IMR-90 (cell line): ENCODE data around the gene NTN4. TPM values are rescaled to one million over a fixed set of nuclear protein-coding genes. Genes with fewer than 3 reads are reported as not detected.
"Not testable (repeated sequence)": the region's sequence is repeated elsewhere in the genome, so short reads cannot be mapped to it uniquely, and the experiment has no call there.

Experiments used
- ATAC-seq: fragments of 200-7000 bp; cut with Tn5 transposase; 2 replicates; pipeline ENCODE4 v1.9.1; 2020; ENCODE audit warnings: low read depth, mild to moderate bottlenecking, moderate library complexity
- BruUV-seq: library from RNA; stranded (reverse); fragments of 400-500 nt; replicated peaks from 2 replicates; lab custom pipeline; 2021; lab: Mats Ljungman, UMichigan
- CTCF ChIA-PET: fragments of 300-600 bp; formaldehyde crosslinking; extraction: SDS; loops from one replicate; lab custom pipeline; 2021; ENCODE audit warnings: antibody characterized with exemption; lab: Yijun Ruan, JAX
- POLR2A ChIA-PET: fragments of 300-600 bp; sonication (Branson Sonifier 250); formaldehyde crosslinking; loops from one replicate; lab custom pipeline; 2022; ENCODE audit warnings: antibody characterized with exemption; ENCODE audit not compliant: unreplicated experiment; lab: Charles Lee
- DNase-seq: peaks from one replicate; pipeline ENCODE4 v3.0.0; 2013
- H2AFZ ChIP-seq: replicated peaks from 2 replicates; pipeline ENCODE3; 2013; ENCODE audit warnings: low read length, mild to moderate bottlenecking; ENCODE audit not compliant: poor library complexity
- H2AK5ac ChIP-seq: 2 replicates; pipeline ENCODE4 v1.6.1; 2013; ENCODE audit warnings: low read depth, low read length, inconsistent platforms
- H2AK9ac ChIP-seq: replicated peaks from 2 replicates; pipeline ENCODE3; 2013; ENCODE audit warnings: mild to moderate bottlenecking, low read depth, low read length, moderate library complexity; ENCODE audit not compliant: poor library complexity
- H2BK120ac ChIP-seq: 2 replicates; pipeline ENCODE4 v1.6.1; 2013; ENCODE audit warnings: low read depth, low read length, inconsistent platforms
- H2BK15ac ChIP-seq: 3 replicates; pipeline ENCODE4 v1.6.1; 2013; ENCODE audit warnings: low read depth, low read length, inconsistent platforms
- H2BK20ac ChIP-seq: 2 replicates; pipeline ENCODE4 v1.6.1; 2013; ENCODE audit warnings: low read depth, mild to moderate bottlenecking, inconsistent platforms, low read length, moderate library complexity
- H2BK5ac ChIP-seq: 2 replicates; pipeline ENCODE4 v1.6.1; 2013; ENCODE audit warnings: mild to moderate bottlenecking, low read depth, low read length, inconsistent platforms; ENCODE audit not compliant: poor library complexity, severe bottlenecking
- H3K14ac ChIP-seq: replicated peaks from 2 replicates; pipeline ENCODE4 v1.6.1; 2013; ENCODE audit warnings: low read depth, low read length, inconsistent platforms
- H3K18ac ChIP-seq: 2 replicates; pipeline ENCODE4 v1.6.1; 2013; ENCODE audit warnings: low read depth, low read length, control low read depth
- H3K23ac ChIP-seq: 2 replicates; pipeline ENCODE4 v1.6.1; 2013; ENCODE audit warnings: low read depth, low read length, inconsistent platforms
- H3K27ac ChIP-seq: 2 replicates; pipeline ENCODE4 v1.5.1; 2013; ENCODE audit warnings: mild to moderate bottlenecking, control low read depth, low read length; ENCODE audit not compliant: insufficient read depth
- H3K27me3 ChIP-seq: 2 replicates; pipeline ENCODE4 v1.6.1; 2013; ENCODE audit warnings: low read length; ENCODE audit not compliant: control insufficient read depth, insufficient read depth
- H3K36me3 ChIP-seq: 2 replicates; pipeline ENCODE4 v1.6.1; 2013; ENCODE audit warnings: low read length, mixed read lengths; ENCODE audit not compliant: control insufficient read depth, insufficient read depth
- H3K4ac ChIP-seq: 2 replicates; pipeline ENCODE4 v1.6.1; 2013; ENCODE audit warnings: low read depth, low read length, inconsistent platforms
- H3K4me1 ChIP-seq: 2 replicates; pipeline ENCODE4 v1.6.1; 2013; ENCODE audit warnings: low read length, mixed read lengths; ENCODE audit not compliant: control insufficient read depth, insufficient read depth
- H3K4me2 ChIP-seq: 2 replicates; pipeline ENCODE4 v1.6.1; 2013; ENCODE audit warnings: low read depth, mild to moderate bottlenecking, control low read depth, low read length, moderate library complexity
- H3K4me3 ChIP-seq: 2 replicates; pipeline ENCODE4 v1.5.1; 2013; ENCODE audit warnings: low read depth, mild to moderate bottlenecking, control low read depth, low read length, moderate library complexity; ENCODE audit not compliant: insufficient read depth
- H3K56ac ChIP-seq: 2 replicates; pipeline ENCODE4 v1.6.1; 2013; ENCODE audit warnings: low read length, inconsistent platforms; ENCODE audit not compliant: insufficient read depth; ENCODE audit errors: extremely low read depth
- H3K79me1 ChIP-seq, 2 experiments: 2 replicates each; pipeline ENCODE4 v1.6.1; 2013; ENCODE audit warnings: low read length in 2 of 2, inconsistent platforms in 1 of 2, low read depth in 1 of 2
- H3K9ac ChIP-seq: 2 replicates; pipeline ENCODE4 v1.6.1; 2013; ENCODE audit warnings: low read depth, low read length, control low read depth
- H3K9me1 ChIP-seq: 2 replicates; pipeline ENCODE4 v1.6.1; 2013; ENCODE audit warnings: low read length, inconsistent platforms; ENCODE audit not compliant: insufficient read depth
- H3K9me3 ChIP-seq: 2 replicates; pipeline ENCODE4 v1.6.1; 2013; ENCODE audit warnings: low read length; ENCODE audit not compliant: control insufficient read depth, insufficient read depth
- H4K20me1 ChIP-seq: 2 replicates; pipeline ENCODE4 v1.6.1; 2013; ENCODE audit warnings: low read length, inconsistent platforms; ENCODE audit not compliant: insufficient read depth
- H4K5ac ChIP-seq: 2 replicates; pipeline ENCODE4 v1.6.1; 2013; ENCODE audit warnings: mild to moderate bottlenecking, low read depth, low read length, control low read depth
- H4K8ac ChIP-seq, 2 experiments: 2 replicates each; pipeline ENCODE4 v1.6.1; 2013; ENCODE audit warnings: low read depth in 2 of 2, low read length in 2 of 2, control low read depth in 1 of 2, inconsistent platforms in 1 of 2
- H4K91ac ChIP-seq: 2 replicates; pipeline ENCODE4 v1.6.1; 2013; ENCODE audit warnings: low read depth, low read length, inconsistent platforms; ENCODE audit not compliant: insufficient read depth
- MXI1 ChIP-seq: IDR thresholded peaks from 2 replicates; pipeline ENCODE4 v1.6.1; 2012; ENCODE audit warnings: low read depth, mild to moderate bottlenecking, low read length, moderate library complexity, borderline replicate concordance
- POLR2A ChIP-seq: IDR thresholded peaks from 2 replicates; pipeline ENCODE4 v1.6.1; 2012; ENCODE audit warnings: mild to moderate bottlenecking, low read depth, low read length
- WGBS, 2 experiments: methylation state at CpG; one replicate each; pipeline versions ENCODE4 v1.1.5 to v1.1.7; 2013; ENCODE audit warnings: missing lambda C conversion rate in 2 of 2; ENCODE audit not compliant: insufficient read length in 1 of 2; ENCODE audit errors: extremely low coverage in 2 of 2; 5-methylcytosine and 5-hydroxymethylcytosine counted together
- dilution Hi-C: fragments of 300-500 bp; cut with HindIII; formaldehyde crosslinking; loops from one replicate; pipeline ENCODE4 v1.14.3; 2018; ENCODE audit warnings: low sequenced_read_pairs; ENCODE audit not compliant: unreplicated experiment
- in situ Hi-C: fragments of 300-500 bp; cut with MboI; formaldehyde crosslinking; loops from 3 replicates; pipeline ENCODE4 v1.14.3; 2019; ENCODE audit warnings: low sequenced_read_pairs, inconsistent platforms, mixed read lengths
- intact Hi-C: fragments of 100-400 bp; cut with micrococcal nuclease; formaldehyde crosslinking; loops from 2 replicates; pipeline ENCODE4 v1.10.0; 2022
- polyA plus RNA-seq, 3 experiments: library from polyadenylated mRNA; depleted of rRNA; stranded (reverse); fragments of >200 nt; gene quantifications; 2 replicates each; pipeline ENCODE4 v1.2.3, GENCODE V29; 2012; ENCODE audit warnings: low replicate concordance in 1 of 3
- total RNA-seq: library from RNA; depleted of rRNA; stranded (reverse); fragments of >200 nt; gene quantifications from 2 replicates; pipeline ENCODE4 v1.2.3, GENCODE V29; 2012

Gene NTN4
- total and polyA plus RNA-seq, 2 of the 4 experiments (the other 2 are of a cell fraction), result 54.6 to 56.6 TPM

DNA sequence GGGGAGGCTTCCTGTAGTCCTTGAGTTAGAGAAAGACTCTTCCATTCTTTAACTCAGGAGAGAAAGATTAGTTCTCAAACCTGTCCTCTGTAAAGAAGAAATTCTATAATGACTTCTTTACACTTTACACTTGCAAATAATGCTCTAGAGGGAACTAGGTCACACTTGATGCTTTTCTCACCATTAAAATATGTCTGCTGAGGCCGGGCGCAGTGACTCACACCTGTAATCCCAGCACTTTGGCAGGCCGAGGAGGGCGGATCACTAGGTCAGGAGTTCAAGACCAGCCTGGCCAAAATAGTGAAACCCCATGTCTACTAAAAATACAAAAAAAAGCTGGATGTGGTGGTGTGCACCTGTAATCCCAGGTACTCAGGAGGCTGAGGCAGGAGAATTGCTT is 6.3 kb downstream of the NTN4 start:
- in situ Hi-C loops, result no loop called here
- H4K5ac ChIP-seq, result no peak overlapping the region
- no CpG with 5 or more reads among the region's 4 CpGs for WGBS, 2 experiments

DNA sequence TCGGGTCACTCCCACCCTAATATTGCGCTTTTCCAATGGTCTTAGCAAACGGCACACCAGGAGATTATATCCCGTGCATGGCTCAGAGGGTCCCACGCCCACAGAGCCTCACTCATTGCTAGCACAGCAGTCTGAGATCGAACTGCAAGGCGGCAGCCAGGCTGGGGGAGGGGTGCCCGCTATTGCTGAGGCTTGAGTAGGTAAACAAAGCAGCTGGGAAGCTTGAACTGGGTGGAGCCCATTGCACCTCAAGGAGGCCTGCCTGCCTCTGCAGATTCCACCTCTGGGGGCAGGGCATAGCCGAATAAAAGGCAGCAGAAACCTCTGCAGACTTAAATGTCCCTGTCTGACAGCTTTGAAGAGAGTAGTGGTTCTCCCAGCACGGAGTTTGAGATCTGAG is 15.1 kb downstream of the NTN4 start:
- H3K4ac ChIP-seq, H2BK5ac ChIP-seq, H3K36me3 ChIP-seq, dilution Hi-C loops, H4K5ac ChIP-seq, H3K9ac ChIP-seq, H3K56ac ChIP-seq, H3K9me3 ChIP-seq, H3K18ac ChIP-seq, in situ Hi-C loops, H2BK120ac ChIP-seq, H4K20me1 ChIP-seq, H2BK15ac ChIP-seq, H4K91ac ChIP-seq, H2AK5ac ChIP-seq, H3K4me1 ChIP-seq, H3K14ac ChIP-seq, H2BK20ac ChIP-seq, H2AFZ ChIP-seq, H3K4me2 ChIP-seq, H3K27ac ChIP-seq, H4K8ac ChIP-seq, BruUV-seq, H3K9me1 ChIP-seq, POLR2A ChIA-PET, H3K23ac ChIP-seq, H2AK9ac ChIP-seq, ATAC-seq, H3K27me3 ChIP-seq, CTCF ChIA-PET, H3K4me3 ChIP-seq, DNase-seq, intact Hi-C loops: not testable (repeated sequence)
- WGBS, 2 experiments, result 83% methylated on average over 1 of the region's 10 CpGs; no CpG with 5 or more reads in 1 of the 2 experiments
- H3K79me1 ChIP-seq, result peaks cover 6 to 12% of the 10 kb centered on the region in 2 experiments; a peak in 3 of 4 replicates

More for the DNA sequence above, 6.3 kb downstream of the NTN4 start:
- ChIA-PET CTCF (interaction anchor here (0.8 kb wide), 1 partner anchor 15 kb away, joined by 3 read pairs; no protein-coding TSS in a partner anchor), POLR2A (no interaction called here)
- Histone ChIP-seq H3K4me2 (no peak overlapping the region), H3K9me1 (peaks cover 10% of the 10 kb centered on the region), H3K9ac (no peak overlapping the region), H3K4ac (no peak overlapping the region), H3K27me3 (no peaks in the 10 kb centered on the region), H2BK5ac (no peak overlapping the region), H2BK20ac (no peak overlapping the region), H3K79me1 (peaks cover 25 to 48% of the 10 kb centered on the region in 2 experiments), H4K8ac (no peak overlapping the region), H3K18ac (no peak overlapping the region), H2AK5ac (no peak overlapping the region), H2AK9ac (no peak overlapping the region), H3K9me3 (0 out of 2 replicates have a peak, but pooled peaks cover 2% of the 10 kb centered on the region), H3K27ac (no peak overlapping the region), H3K36me3 (peaks cover 25% of the 10 kb centered on the region), H3K56ac (no peak overlapping the region), H2BK120ac (no peak overlapping the region), H3K4me1 (peaks cover 16% of the 10 kb centered on the region), H3K4me3 (no peak overlapping the region), H3K14ac (no peak overlapping the region), H2BK15ac (no peak overlapping the region), H2AFZ (no peak overlapping the region), H3K23ac (no peak overlapping the region), H4K91ac (no peak overlapping the region), H4K20me1 (peaks cover 19% of the 10 kb centered on the region; the same call in 1 of the 2 replicates)
- DNase-seq (peak; percentile 44), ATAC-seq (no peak)
- intact Hi-C loops, result no loop called here
- TF ChIP-seq POLR2A, result no peak
- no peak for TF ChIP-seq MXI1
- dilution Hi-C loops, result no loop called here
- no TSS peak for BruUV-seq
